HepG2 (cell line): Measurements from ENCODE around the gene PPP1R27. TPM values are rescaled to one million over a fixed set of nuclear protein-coding genes. Genes with fewer than 3 reads are reported as not detected.
A peak's percentile ranks its signal among the peaks of the same experiment; 100 is the strongest.

Source experiments
- BATF2 ChIP-seq: sonication (generic); formaldehyde crosslinking; IDR thresholded peaks from 2 replicates; pipeline ENCODE4 v1.8.0; 2022; ENCODE audit warnings: mild to moderate bottlenecking, missing genetic modification reagents, moderate library complexity
- CBX1 ChIP-seq: IDR thresholded peaks from one replicate; pipeline ENCODE4 v1.6.1; 2016; ENCODE audit warnings: antibody characterized with exemption, low read depth
- ELK4 ChIP-seq: sonication (generic); formaldehyde crosslinking; IDR thresholded peaks from 2 replicates; pipeline ENCODE4 v1.9.0; 2021; ENCODE audit warnings: missing genetic modification reagents, borderline replicate concordance
- ETS1 ChIP-seq: sonication (generic); formaldehyde crosslinking; IDR thresholded peaks from 2 replicates; pipeline ENCODE4 v1.4.0; 2020; ENCODE audit warnings: missing genetic modification reagents
- GABPA ChIP-seq, 2 experiments: IDR thresholded peaks; 2 replicates each; pipeline ENCODE4 v1.6.1; 2011 to 2016; ENCODE audit warnings: low read depth in 2 of 2, low read length in 1 of 2, missing biosample characterization in 1 of 2, missing genetic modification characterization in 1 of 2
- HMG20A ChIP-seq: IDR thresholded peaks from 2 replicates; pipeline ENCODE4 v1.6.1; 2016; ENCODE audit warnings: borderline replicate concordance
- NFE2 ChIP-seq: sonication (generic); formaldehyde crosslinking; IDR thresholded peaks from 2 replicates; pipeline ENCODE4 v1.4.0; 2020; ENCODE audit warnings: missing genetic modification reagents
- NFYC ChIP-seq: IDR thresholded peaks from 2 replicates; pipeline ENCODE4 v1.6.1; 2016; ENCODE audit warnings: missing genetic modification reagents, missing compliant biosample characterization
- PCBP2 ChIP-seq: fragments of 200-400 bp; formaldehyde crosslinking; optimal IDR thresholded peaks from 2 replicates; pipeline ENCODE3; 2018; ENCODE audit warnings: low read length, low read depth; ENCODE audit not compliant: poor library complexity, severe bottlenecking
- RARG ChIP-seq: sonication (generic); formaldehyde crosslinking; IDR thresholded peaks from 2 replicates; pipeline ENCODE4 v1.4.0; 2020; ENCODE audit warnings: low read depth, mild to moderate bottlenecking, missing genetic modification reagents
- REL ChIP-seq: sonication (generic); formaldehyde crosslinking; conservative IDR thresholded peaks from 2 replicates; pipeline ENCODE4 v1.8.0; 2022; ENCODE audit warnings: mild to moderate bottlenecking, missing genetic modification reagents, moderate library complexity
- SP140L ChIP-seq: sonication (generic); formaldehyde crosslinking; IDR thresholded peaks from 2 replicates; pipeline ENCODE4 v1.4.0; 2020; ENCODE audit warnings: missing genetic modification reagents, borderline replicate concordance
- SP4 ChIP-seq: sonication (generic); formaldehyde crosslinking; IDR thresholded peaks from 2 replicates; pipeline ENCODE4 v1.8.1; 2023; ENCODE audit warnings: mild to moderate bottlenecking, missing genetic modification reagents
- TEF ChIP-seq: sonication (generic); formaldehyde crosslinking; IDR thresholded peaks from 2 replicates; pipeline ENCODE4 v1.5.0; 2020; ENCODE audit warnings: missing genetic modification reagents
- ZEB1 ChIP-seq: IDR thresholded peaks from 2 replicates; pipeline ENCODE4 v1.6.1; 2012; ENCODE audit warnings: mild to moderate bottlenecking, low read depth, inconsistent platforms; ENCODE audit not compliant: insufficient replicate concordance
- ZHX1 ChIP-seq: sonication (generic); formaldehyde crosslinking; IDR thresholded peaks from 2 replicates; pipeline ENCODE4 v1.8.1; 2022; ENCODE audit warnings: low read depth, mild to moderate bottlenecking, missing genetic modification reagents
- ZKSCAN8 ChIP-seq: IDR thresholded peaks from 2 replicates; pipeline ENCODE4 v1.6.1; 2016; ENCODE audit warnings: borderline replicate concordance, missing genetic modification reagents, missing compliant biosample characterization
- ZNF326 ChIP-seq: sonication (generic); formaldehyde crosslinking; IDR thresholded peaks from 2 replicates; pipeline ENCODE4 v1.4.0; 2020; ENCODE audit warnings: missing genetic modification reagents, borderline replicate concordance
- ZNF383 ChIP-seq: sonication (generic); formaldehyde crosslinking; IDR thresholded peaks from 2 replicates; pipeline ENCODE4 v1.4.0; 2020; ENCODE audit warnings: missing genetic modification reagents, mild to moderate bottlenecking, borderline replicate concordance
- ZNF670 ChIP-seq: sonication (generic); formaldehyde crosslinking; IDR thresholded peaks from 2 replicates; pipeline ENCODE4 v1.8.0; 2022; ENCODE audit warnings: mild to moderate bottlenecking, missing genetic modification reagents, borderline replicate concordance
- ZNF768 ChIP-seq: sonication (generic); formaldehyde crosslinking; IDR thresholded peaks from 2 replicates; pipeline ENCODE4 v1.4.0; 2020; ENCODE audit warnings: missing genetic modification reagents
- ZNF883 ChIP-seq: sonication (generic); formaldehyde crosslinking; IDR thresholded peaks from 2 replicates; pipeline ENCODE4 v1.5.1; 2020; ENCODE audit warnings: mild to moderate bottlenecking, missing genetic modification reagents; ENCODE audit errors: not compliant biosample characterization
- ZSCAN9 ChIP-seq: IDR thresholded peaks from 2 replicates; pipeline ENCODE4 v1.6.1; 2016; ENCODE audit warnings: borderline replicate concordance
- polyA plus RNA-seq, 8 experiments: library from polyadenylated mRNA; depleted of rRNA in 3 of 8; stranded (reverse) in 7 of 8; unstranded in 1 of 8; fragments of >200 nt; fragmentation: Illumina TruSeq in 4 of 8; extraction: Trizol in 4 of 8; gene quantifications; 2 replicates each; pipeline versions ENCODE4 v1.2.1 to v1.2.3, GENCODE V29; 2011 to 2016; ENCODE audit warnings: low read depth in 4 of 8, missing spikeins in 1 of 8, mixed read lengths in 1 of 8; ENCODE audit not compliant: insufficient read depth in 1 of 8
- total RNA-seq, 5 experiments: library from RNA; depleted of rRNA; stranded (reverse); fragments of >200 nt; fragmentation: Illumina TruSeq; extraction: Trizol; gene quantifications; 2 replicates each; pipeline ENCODE4 v1.2.3, GENCODE V29; 2016; ENCODE audit warnings: low read depth in 1 of 5

Gene PPP1R27
- total and polyA plus RNA-seq, 2 of the 13 experiments (the other 11 are each of a cell fraction or from before 2014, with no cell fraction given), result 0.17 to 1.00 TPM

- TF ChIP-seq NFYC (CRISPR knock-in tag) (peak; percentile 56), HMG20A (no peak), ZNF768 (CRISPR knock-in tag) (peak; percentile 88; the same call in 1 of the 2 replicates), BATF2 (peak; percentile 98), REL (CRISPR knock-in tag) (peak; percentile 98), ZNF883 (peak; percentile 98), ETS1 (CRISPR knock-in tag) (no peak), ELK4 (no peak; the same call in 1 of the 2 replicates), TEF (CRISPR knock-in tag) (no peak), SP4 (CRISPR knock-in tag) (peak; percentile 77), RARG (CRISPR knock-in tag) (peak; percentile 45; the same call in 1 of the 2 replicates), ZNF670 (CRISPR knock-in tag) (peak; percentile 94; the same call in 1 of the 2 replicates), CBX1 (peak; percentile 90), ZNF383 (no peak), ZEB1 (no peak), GABPA (IDR thresholded peaks at IDR 0.05; ENCODE audit: low read depth, low read length) (no peak), GABPA (CRISPR knock-in tag; IDR thresholded peaks at IDR 0.05; ENCODE audit: low read depth) (no peak), SP140L (CRISPR knock-in tag) (0 out of 2 replicates have a peak, but pooled peaks have one; percentile 28), ZHX1 (CRISPR knock-in tag) (peak; percentile 96; the same call in 1 of the 2 replicates), NFE2 (no peak), ZSCAN9 (CRISPR knock-in tag) (peak; percentile 72), ZNF326 (peak; percentile 74), PCBP2 (no peak), ZKSCAN8 (peak; percentile 26)
Observed at GRCh38 chr17:81871387-81872230, 36.8 kb upstream of the PPP1R27 start (continued).
